ENCODE data around the gene CRY2. TPM values are rescaled to one million over a fixed set of nuclear protein-coding genes. Genes with fewer than 3 reads are reported as not detected.
"Not testable (repeated sequence)": the region's sequence is repeated elsewhere in the genome, so short reads cannot be mapped to it uniquely, and the experiment has no call there.

Gene CRY2
- total and polyA plus RNA-seq, 2 donors (not counting 1 experiment from before 2014, with no cell fraction given): 8.3 to 21.5 TPM

GRCh38 chr11:45806072-45806933 is 41.0 kb upstream of the CRY2 start:
- Histone ChIP-seq H3K36me3 (ENCODE audit: control insufficient read depth, insufficient read depth, low read length) (peaks cover 9% of the 10 kb centered on the region), H3K9me3 (ENCODE audit: control insufficient read depth, insufficient read depth, low read depth, low read length) (no peaks in the 10 kb centered on the region), H3K9ac (ENCODE audit: insufficient read depth, low read length) (no peak overlapping the region), H3K4me2 (ENCODE audit: extremely low read depth, insufficient read depth, low read length) (peak overlapping the region; percentile 97), H3K27me3 (ENCODE audit: control insufficient read depth, insufficient read depth, low read length) (no peaks in the 10 kb centered on the region), H3K27ac (ENCODE audit: insufficient read depth, low read length) (peak overlapping the region; percentile 94), H2AFZ (ENCODE audit: low read length) (no peak overlapping the region), H3K4me3 (replicated peaks in 1 of 4; ENCODE audit: control extremely low read depth in 1 of 4, insufficient read depth in 1 of 4, low read depth in 3 of 4, low read length in 4 of 4) (peak overlapping the region; percentile 83 to 91 (median 86)), H4K20me1 (ENCODE audit: control insufficient read depth, extremely low read depth, insufficient read depth, low read length) (no peaks in the 10 kb centered on the region), H3K79me2 (ENCODE audit: control insufficient read depth, insufficient read depth, low read length) (peaks cover 28% of the 10 kb centered on the region), H3K4me1 (ENCODE audit: control insufficient read depth, extremely low read depth, insufficient read depth, low read length) (peaks cover 7% of the 10 kb centered on the region)
- DNase-seq (ENCODE audit: low read depth in 2 of 2): no peak
- no peak for TF ChIP-seq EZH2 (IDR thresholded peaks at IDR 0.05; ENCODE audit: low read length, missing control alignments)
- TF ChIP-seq, protein P1, sequence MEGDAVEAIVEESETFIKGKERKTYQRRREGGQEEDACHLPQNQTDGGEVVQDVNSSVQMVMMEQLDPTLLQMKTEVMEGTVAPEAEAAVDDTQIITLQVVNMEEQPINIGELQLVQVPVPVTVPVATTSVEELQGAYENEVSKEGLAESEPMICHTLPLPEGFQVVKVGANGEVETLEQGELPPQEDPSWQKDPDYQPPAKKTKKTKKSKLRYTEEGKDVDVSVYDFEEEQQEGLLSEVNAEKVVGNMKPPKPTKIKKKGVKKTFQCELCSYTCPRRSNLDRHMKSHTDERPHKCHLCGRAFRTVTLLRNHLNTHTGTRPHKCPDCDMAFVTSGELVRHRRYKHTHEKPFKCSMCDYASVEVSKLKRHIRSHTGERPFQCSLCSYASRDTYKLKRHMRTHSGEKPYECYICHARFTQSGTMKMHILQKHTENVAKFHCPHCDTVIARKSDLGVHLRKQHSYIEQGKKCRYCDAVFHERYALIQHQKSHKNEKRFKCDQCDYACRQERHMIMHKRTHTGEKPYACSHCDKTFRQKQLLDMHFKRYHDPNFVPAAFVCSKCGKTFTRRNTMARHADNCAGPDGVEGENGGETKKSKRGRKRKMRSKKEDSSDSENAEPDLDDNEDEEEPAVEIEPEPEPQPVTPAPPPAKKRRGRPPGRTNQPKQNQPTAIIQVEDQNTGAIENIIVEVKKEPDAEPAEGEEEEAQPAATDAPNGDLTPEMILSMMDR (conservative IDR thresholded peaks at IDR 0.05 in 1 of 2, IDR thresholded peaks at IDR 0.05 in 1 of 2; ENCODE audit: low read depth in 1 of 2, low read length in 2 of 2): no peak

DNA sequence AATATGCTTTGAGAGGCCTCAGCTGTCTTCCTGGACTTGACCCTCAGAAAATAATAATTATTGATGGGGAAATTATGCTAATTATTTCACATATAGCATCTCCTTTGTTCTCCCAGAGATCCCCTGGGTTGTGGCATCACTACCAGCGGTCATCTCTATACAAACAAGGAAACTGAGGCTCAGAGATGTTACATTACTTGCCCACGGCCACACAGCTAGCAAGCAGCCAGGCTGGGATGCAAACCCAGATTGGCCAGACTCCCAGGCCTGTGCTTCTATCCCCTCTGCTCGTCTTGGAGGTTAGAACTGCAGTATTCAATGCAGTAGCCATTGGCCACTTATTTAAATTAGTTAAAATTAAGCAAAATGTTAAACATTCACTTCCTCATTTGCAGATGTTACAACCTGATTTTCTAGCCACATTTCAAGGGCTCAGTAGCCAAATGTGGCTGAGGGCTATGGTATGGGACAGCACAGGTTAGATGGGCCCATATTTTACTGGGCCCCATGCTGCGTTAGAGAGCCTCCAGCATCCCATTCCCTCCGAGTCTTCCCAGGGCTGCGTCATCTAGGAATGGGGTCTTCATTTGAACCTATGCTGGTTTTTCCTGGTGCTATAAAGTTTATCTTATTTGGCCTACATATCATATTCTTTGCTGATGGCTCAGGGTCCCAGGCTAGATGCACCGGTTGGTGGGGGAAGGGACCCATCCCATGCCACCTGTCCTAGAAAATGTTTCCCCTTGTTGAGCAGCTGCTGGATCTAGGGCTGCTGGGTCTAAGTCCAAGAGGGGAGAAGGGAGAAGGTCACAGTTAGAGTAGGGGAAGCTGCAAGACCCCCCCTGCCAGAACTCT is 40.1 kb upstream of the CRY2 start:
- Histone ChIP-seq H3K27me3 (ENCODE audit: control insufficient read depth, insufficient read depth, low read length) (no peaks in the 10 kb centered on the region), H3K4me1 (ENCODE audit: control insufficient read depth, extremely low read depth, insufficient read depth, low read length) (peaks cover 7% of the 10 kb centered on the region), H3K79me2 (ENCODE audit: control insufficient read depth, insufficient read depth, low read length) (peaks cover 28% of the 10 kb centered on the region), H4K20me1 (ENCODE audit: control insufficient read depth, extremely low read depth, insufficient read depth, low read length) (no peaks in the 10 kb centered on the region), H3K36me3 (ENCODE audit: control insufficient read depth, insufficient read depth, low read length) (peaks cover 15% of the 10 kb centered on the region), H3K9ac (ENCODE audit: insufficient read depth, low read length) (no peak overlapping the region), H3K9me3 (ENCODE audit: control insufficient read depth, insufficient read depth, low read depth, low read length) (no peaks in the 10 kb centered on the region), H3K4me3 (replicated peaks in 1 of 4; ENCODE audit: control extremely low read depth in 1 of 4, insufficient read depth in 1 of 4, low read depth in 3 of 4, low read length in 4 of 4) (peak overlapping the region; percentile 15 to 91 (median 52)), H2AFZ (ENCODE audit: low read length) (no peak overlapping the region), H3K27ac (ENCODE audit: insufficient read depth, low read length) (no peak overlapping the region), H3K4me2 (ENCODE audit: extremely low read depth, insufficient read depth, low read length) (peak overlapping the region; percentile 97)
- TF ChIP-seq, protein P1 (conservative IDR thresholded peaks at IDR 0.05 in 1 of 2, IDR thresholded peaks at IDR 0.05 in 1 of 2; ENCODE audit: low read depth in 1 of 2, low read length in 2 of 2): no peak
- no peak for TF ChIP-seq EZH2 (IDR thresholded peaks at IDR 0.05; ENCODE audit: low read length, missing control alignments)
- DNase-seq (ENCODE audit: low read depth in 2 of 2): no peak

GRCh38 chr11:45807792-45808238 is 39.5 kb upstream of the CRY2 start:
- Histone ChIP-seq H3K27ac (ENCODE audit: insufficient read depth, low read length) (no peak overlapping the region), H3K4me2 (ENCODE audit: extremely low read depth, insufficient read depth, low read length) (peak overlapping the region; percentile 97), H3K27me3 (ENCODE audit: control insufficient read depth, insufficient read depth, low read length) (no peaks in the 10 kb centered on the region), H3K4me3 (replicated peaks in 1 of 4; ENCODE audit: control extremely low read depth in 1 of 4, insufficient read depth in 1 of 4, low read depth in 3 of 4, low read length in 4 of 4) (peak overlapping the region in 1 of 4 experiments; percentile 91), H2AFZ (ENCODE audit: low read length) (no peak overlapping the region), H3K36me3 (ENCODE audit: control insufficient read depth, insufficient read depth, low read length) (peaks cover 15% of the 10 kb centered on the region), H3K4me1 (ENCODE audit: control insufficient read depth, extremely low read depth, insufficient read depth, low read length) (peaks cover 7% of the 10 kb centered on the region), H3K9me3 (ENCODE audit: control insufficient read depth, insufficient read depth, low read depth, low read length) (no peaks in the 10 kb centered on the region), H3K9ac (ENCODE audit: insufficient read depth, low read length) (no peak overlapping the region), H3K79me2 (ENCODE audit: control insufficient read depth, insufficient read depth, low read length) (peaks cover 28% of the 10 kb centered on the region), H4K20me1 (ENCODE audit: control insufficient read depth, extremely low read depth, insufficient read depth, low read length) (no peaks in the 10 kb centered on the region)
- no peak for TF ChIP-seq EZH2 (IDR thresholded peaks at IDR 0.05; ENCODE audit: low read length, missing control alignments)
- TF ChIP-seq, protein P1 (conservative IDR thresholded peaks at IDR 0.05 in 1 of 2, IDR thresholded peaks at IDR 0.05 in 1 of 2; ENCODE audit: low read depth in 1 of 2, low read length in 2 of 2): no peak
- no peak for DNase-seq (ENCODE audit: low read depth in 2 of 2)

- H3K9ac ChIP-seq (ENCODE audit: insufficient read depth, low read length); H4K20me1 ChIP-seq (ENCODE audit: control insufficient read depth, extremely low read depth, insufficient read depth, low read length); H3K4me2 ChIP-seq (ENCODE audit: extremely low read depth, insufficient read depth, low read length); H3K27ac ChIP-seq (ENCODE audit: insufficient read depth, low read length); DNase-seq (ENCODE audit: low read depth in 2 of 2); H3K4me3 ChIP-seq (replicated peaks in 1 of 4; ENCODE audit: control extremely low read depth in 1 of 4, insufficient read depth in 1 of 4, low read depth in 3 of 4, low read length in 4 of 4); H3K9me3 ChIP-seq (ENCODE audit: control insufficient read depth, insufficient read depth, low read depth, low read length); H3K27me3 ChIP-seq (ENCODE audit: control insufficient read depth, insufficient read depth, low read length); H3K4me1 ChIP-seq (ENCODE audit: control insufficient read depth, extremely low read depth, insufficient read depth, low read length); H2AFZ ChIP-seq (ENCODE audit: low read length): not testable (repeated sequence)
- Histone ChIP-seq H3K79me2 (ENCODE audit: control insufficient read depth, insufficient read depth, low read length) (peaks cover 28% of the 10 kb centered on the region), H3K36me3 (ENCODE audit: control insufficient read depth, insufficient read depth, low read length) (peaks cover 15% of the 10 kb centered on the region)
Measured at GRCh38 chr11:45808427-45808826, 38.8 kb upstream of the CRY2 start.

Data from fibroblast of lung (primary cell).